CD4-positive, alpha-beta T cell treated with Interleukin-6 at 100 ng/mL for 8 hours (primary cell): ENCODE measurements around the gene TYW5.
A peak's percentile ranks its signal among the peaks of the same experiment; 100 is the strongest.

Experiments
- DNase-seq: peaks from one replicate; pipeline ENCODE4 v3.0.0-alpha.2; 2020; ENCODE audit warnings: mixed read lengths, low spot score

TYW5 gene

GRCh38 chr2:199955339-199956061 lies at the start of gene TYW5, which contains the start of gene MAIP1:
Gene TYW5, minus strand, starts transcription at chr2:199955491. Its CDS starts 21 bp downstream, at chr2:199955470.
Gene MAIP1, plus strand, starts transcription at chr2:199955582. Its CDS starts 217 bp downstream, at chr2:199955799.
- peak; percentile 70 for DNase-seq

DNA sequence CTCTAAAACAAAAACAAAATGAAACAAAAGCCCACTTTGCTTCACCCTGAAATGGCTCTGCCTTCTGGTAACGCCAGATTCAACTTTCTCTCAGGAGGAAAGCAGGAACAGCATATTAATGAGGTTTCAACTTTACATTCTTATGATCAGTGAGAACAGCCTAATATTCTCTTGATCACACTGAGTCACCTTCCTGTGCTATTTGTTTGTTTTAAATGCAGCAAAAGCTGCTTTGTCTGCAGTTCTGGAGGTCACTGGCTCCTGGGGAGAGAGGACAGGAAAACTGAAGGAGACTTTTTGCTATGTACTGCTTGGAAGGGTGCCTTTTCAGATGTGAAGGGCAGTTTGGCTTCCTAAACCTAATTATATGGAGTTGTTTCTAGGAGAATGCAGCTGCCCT lies 48.2 kb upstream of the TYW5 start:
- DNase-seq, result no peak

DNA sequence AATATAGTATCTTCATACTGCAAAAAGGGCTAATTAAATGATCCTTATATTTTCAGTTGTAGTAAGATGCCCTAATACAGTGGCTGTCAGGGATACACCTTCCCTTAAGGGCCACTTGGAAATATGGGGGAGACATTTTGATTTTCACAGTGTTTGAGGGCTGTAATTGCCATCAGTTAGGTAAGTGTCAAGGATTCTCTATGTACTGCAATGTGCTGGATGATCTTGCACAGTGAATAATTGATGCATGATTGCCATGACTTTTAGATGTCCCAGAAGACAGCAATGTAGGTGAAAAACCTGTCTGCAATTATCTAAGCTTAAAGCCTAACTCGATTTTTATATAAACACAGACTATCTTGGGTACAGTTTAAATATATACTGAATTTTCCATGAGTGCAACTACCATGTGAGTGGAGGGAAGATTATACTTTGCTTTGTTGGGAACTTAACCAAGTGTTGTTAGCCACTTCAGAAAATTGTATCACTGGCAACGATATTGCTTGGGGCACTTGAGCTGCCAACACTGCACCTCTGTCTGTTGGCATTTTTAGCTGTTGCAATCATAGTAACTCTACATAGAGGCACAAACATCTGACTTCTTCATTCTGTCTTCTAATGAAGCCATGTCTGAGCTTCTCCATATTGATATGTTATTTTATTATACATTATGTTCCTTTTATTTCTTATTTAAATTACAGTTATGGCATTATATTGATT lies 45.3 kb upstream of the TYW5 start:
- DNase-seq, result no peak

GRCh38 chr2:199999166-199999565 lies 43.9 kb upstream of the TYW5 start:
- no peak for DNase-seq

- no peak for DNase-seq
Observed at GRCh38 chr2:199997296-199997695, 42.0 kb upstream of the TYW5 start.

DNA sequence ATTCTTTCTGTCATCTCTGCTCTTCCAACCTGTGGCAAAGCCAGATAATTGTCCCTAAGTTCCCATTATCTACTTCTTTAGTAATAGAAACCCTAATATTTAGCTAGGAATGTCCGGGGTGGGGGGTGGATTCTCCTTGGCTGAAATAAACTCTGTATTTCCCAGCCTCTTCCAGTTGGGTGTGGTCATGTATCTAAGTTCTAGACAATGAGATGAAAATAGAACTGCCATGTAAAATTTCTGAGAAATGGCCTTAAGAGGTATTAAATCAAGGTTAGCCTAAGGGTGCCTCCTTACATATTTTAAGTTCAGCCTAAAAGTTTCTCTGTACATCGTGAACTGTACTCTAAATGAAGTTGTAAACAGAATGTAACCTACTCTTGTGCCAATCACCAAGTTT lies 39.6 kb upstream of the TYW5 start:
- no peak for DNase-seq

DNA sequence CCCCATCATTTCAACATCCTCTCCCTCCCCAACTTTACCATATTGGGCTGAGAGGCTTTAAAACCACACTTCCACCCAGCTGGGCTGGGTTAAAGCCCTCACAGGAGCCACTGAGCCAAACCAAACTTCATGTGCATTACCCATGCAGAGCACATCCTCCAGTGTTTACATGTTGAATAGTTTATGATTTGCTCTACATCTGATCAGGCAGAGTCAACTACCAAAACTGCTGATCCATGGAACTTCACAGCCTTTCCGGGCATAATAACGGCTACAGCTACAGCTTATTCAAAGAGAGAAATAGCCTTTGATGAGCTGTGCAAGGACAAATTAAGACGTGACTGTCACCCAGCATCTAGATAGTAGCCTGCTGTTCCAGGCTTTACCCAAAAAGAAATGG lies 39.1 kb upstream of the TYW5 start:
- DNase-seq, result no peak

GRCh38 chr2:199992296-199992695 lies 37.0 kb upstream of the TYW5 start:
- DNase-seq, result no peak

DNA sequence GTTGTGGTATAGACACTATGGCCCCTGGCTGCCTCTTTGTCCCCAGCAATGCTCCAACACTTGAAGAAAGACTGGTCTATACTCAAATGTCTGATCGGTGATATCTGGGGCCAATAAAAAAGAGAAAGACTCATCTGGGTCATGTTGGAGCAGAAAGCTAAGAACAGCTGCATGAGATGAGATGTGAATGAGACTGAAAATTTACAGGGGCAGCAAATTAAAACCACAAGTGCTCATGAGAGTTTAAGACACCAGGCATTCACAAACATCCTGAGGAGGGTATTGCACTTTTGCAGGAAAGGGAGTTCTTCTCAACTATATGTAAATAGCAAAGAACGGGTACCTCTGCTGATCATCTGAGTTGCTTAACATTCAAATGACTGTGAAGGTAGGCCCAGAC lies 36.4 kb upstream of the TYW5 start:
- DNase-seq, result no peak

- no peak for DNase-seq
Observed at GRCh38 chr2:199989822-199990221, 34.5 kb upstream of the TYW5 start.

DNA sequence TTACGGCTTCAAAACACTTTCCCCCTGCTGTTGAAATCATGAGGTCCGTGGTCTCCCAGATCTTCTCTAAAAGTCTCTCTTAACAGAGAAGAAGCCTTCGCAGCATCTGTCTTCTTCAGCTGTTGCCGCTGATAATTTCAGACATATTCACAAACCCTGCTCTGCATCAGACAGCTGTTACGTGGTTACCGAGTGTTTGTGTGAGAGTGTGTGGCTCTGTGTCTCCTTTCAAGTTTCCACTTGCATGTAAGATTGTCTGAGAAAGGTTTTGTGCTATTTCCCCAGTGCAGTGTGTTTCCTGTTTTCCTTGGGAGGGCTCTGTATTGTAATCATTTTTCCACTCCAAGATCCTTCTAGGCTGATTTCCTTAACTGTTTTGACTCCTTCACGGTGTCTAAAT lies 32.9 kb upstream of the TYW5 start:
- no peak for DNase-seq

DNA sequence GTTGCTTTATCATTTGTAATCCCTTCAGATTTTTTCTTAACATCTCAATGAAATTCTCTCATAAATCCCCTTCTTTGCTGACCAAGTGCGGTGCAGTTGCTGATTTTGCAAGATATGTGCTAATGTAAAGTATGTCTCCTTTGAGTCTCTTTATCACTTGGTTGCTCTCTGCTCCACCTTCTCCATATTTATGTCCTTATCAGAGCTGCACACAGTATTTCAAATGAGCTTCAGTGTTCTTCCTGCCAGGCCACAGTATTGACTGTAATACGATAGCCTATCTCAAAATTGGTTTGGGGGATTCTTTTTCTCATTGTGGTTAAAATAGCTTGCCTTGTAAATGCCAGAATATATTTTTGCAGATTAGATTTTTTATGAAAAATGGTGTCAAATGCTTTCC lies 32.3 kb upstream of the TYW5 start:
- DNase-seq, result no peak

DNA sequence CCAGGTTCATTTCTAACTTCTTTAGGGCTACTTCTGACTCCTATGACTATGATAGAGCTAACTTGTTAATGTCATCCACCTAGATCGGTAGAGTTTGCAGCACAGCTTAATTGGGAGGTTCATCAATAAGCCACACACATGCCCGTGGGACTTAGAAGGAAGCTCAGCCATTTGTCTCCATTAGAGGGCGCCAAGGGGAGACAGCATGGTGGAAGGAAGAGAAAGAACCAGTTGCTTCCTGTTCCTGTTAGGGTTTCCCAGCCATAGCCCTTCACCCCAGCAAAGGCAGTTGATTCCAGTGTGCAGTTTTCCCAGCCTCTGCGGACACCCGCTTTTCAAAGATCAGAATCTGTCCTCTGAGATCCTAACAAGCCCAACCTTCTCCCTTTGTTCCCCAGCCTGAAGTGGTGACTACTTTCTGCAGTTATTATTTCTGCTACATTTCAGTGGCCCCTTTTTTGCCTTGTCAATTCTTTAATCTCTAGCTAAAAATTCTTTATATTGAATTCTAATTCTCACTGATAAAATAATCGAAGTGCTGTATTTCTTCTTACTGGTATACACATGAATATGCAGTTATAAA lies 30.4 kb upstream of the TYW5 start:
- peak; percentile 43 for DNase-seq

DNA sequence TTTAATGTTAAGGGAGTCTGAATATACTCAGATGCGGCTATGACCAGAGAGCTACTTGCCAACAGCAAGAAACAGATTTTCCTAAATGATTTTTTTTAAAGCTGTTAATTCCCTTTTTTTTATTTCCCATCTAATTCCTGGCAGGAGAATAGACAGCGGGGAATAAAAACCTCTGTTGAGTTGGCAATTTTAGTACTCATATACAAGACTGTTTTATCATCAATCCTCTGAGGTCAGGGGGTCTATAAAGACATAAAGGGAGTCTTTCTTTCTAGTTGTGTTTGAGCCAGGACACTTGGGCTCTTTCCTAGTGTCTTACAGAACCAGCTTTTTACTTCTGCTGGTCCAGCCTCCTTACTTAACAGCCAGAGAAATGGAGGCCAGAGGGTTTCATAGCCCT lies 29.5 kb upstream of the TYW5 start:
- no peak for DNase-seq

DNA sequence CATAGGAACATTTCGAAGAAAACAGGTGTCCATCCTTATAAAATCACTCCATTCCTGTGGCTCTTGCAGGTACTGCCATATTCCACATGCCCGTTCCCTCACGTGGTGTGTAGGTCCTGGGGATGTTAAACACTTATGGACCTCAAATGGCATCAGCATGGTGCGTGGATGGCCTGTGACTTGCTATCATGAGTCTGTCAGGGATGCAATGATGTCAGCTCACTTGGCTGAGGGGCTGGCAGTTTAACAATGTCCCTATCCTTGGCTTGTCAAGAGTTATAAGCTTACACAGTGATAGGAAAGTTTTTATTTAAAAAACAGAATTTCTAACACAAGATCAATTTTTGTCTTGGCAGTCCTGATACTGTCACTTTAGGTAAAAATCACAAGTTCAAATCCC lies 28.9 kb upstream of the TYW5 start:
- DNase-seq, result no peak

- DNase-seq, result no peak
Observed at GRCh38 chr2:199983534-199983933, 28.2 kb upstream of the TYW5 start.

GRCh38 chr2:199982126-199982843 lies 27.0 kb upstream of the TYW5 start:
- DNase-seq, result no peak

- DNase-seq, result peak; percentile 74
Observed at GRCh38 chr2:199979832-199980628, 24.7 kb upstream of the TYW5 start.

DNA sequence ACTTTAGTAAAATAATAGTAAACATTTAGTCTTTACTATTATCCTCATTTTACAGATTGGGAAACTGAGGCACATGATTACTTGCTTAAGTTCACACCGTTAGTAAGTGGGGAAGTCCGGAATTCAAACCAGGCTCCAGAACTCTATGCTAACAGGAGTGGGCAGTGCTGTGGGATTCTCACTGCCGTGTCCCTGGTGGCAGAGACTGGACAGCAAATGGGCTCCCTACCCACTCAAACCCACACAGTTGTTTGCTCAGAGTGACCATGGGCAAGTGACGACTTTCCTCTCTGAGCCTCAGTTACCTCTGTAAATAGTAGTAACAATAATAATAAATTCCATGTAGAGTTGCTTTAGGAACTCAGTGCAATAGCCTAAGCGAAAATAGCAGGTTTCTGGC lies 24.1 kb upstream of the TYW5 start:
- DNase-seq, result no peak

DNA sequence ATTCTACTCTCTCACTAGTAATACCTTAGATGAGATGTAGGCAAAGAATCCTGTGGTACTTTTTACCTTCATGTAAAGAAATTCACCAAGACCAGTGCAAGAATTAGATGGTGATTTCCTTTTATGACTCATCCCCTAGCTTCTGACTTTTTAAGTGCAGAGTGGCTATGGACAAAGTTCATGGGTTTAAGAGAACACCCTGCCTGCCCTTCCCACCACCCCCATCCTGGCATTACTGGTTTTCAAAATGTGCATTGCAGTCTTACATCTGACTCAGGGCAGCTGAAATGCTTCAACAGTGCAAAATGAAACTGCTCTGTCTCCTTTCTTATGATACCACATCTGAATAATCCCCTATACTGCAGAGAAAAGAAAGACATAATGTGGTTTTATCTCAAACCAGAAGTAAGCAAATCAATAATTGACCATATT lies 22.7 kb upstream of the TYW5 start:
- no peak for DNase-seq

GRCh38 chr2:199975273-199975895 lies 20.1 kb upstream of the TYW5 start:
- no peak for DNase-seq
